ENCODE measurements around the gene SPAG16. TPM values are rescaled to one million over a fixed set of nuclear protein-coding genes. Genes with fewer than 3 reads are reported as not detected.

The SPAG16 gene
- total and polyA plus RNA-seq, 2 donors (not counting 1 experiment from before 2014, with no cell fraction given): 3.4 to 8.6 TPM

DNA sequence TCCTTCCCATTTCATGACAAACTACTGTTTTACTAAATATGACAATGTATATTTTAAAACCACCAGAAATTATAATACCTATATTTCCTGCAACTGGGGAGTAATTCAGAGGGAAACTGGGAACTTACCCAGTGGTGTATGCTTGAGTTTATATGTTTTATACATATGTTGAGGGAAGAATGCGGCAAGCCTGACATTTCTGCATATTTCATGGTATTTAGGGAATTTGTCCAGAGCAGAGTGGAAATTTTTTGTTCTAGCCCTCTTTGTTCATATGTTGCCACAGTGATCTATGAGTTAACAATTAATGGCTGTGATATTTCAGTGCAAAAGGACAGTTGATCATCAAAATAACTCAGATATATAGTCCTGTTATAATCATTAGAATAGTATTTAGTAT is 895.8 kb downstream of the SPAG16 start:
- Histone ChIP-seq H4K20me1 (ENCODE audit: control insufficient read depth, insufficient read depth, low read length, poor library complexity, severe bottlenecking) (no peaks in the 10 kb centered on the region), H3K4me1 (ENCODE audit: control insufficient read depth in 2 of 2, insufficient read depth in 2 of 2, low read length in 2 of 2) (no peaks in the 10 kb centered on the region), H3K27me3 (replicated peaks in 1 of 4; ENCODE audit: control extremely low read depth in 1 of 4, control insufficient read depth in 3 of 4, insufficient read depth in 4 of 4, low read length in 3 of 4) (no peaks in the 10 kb centered on the region), H3K36me3 (replicated peaks in 1 of 2; ENCODE audit: control extremely low read depth in 1 of 2, control insufficient read depth in 1 of 2, extremely low read depth in 1 of 2, insufficient read depth in 2 of 2, low read length in 1 of 2) (no peaks in the 10 kb centered on the region), H3K4me2 (replicated peaks; ENCODE audit: low read depth, low read length, poor library complexity, severe bottlenecking) (no peak overlapping the region), H3K4me3 (ENCODE audit: control extremely low read depth in 1 of 5, extremely low read depth in 1 of 5, insufficient read depth in 1 of 5, low read depth in 2 of 5, low read length in 4 of 5) (no peak overlapping the region), H3K27ac (ENCODE audit: low read length in 2 of 2) (no peak overlapping the region), H3K9me3 (ENCODE audit: control extremely low read depth in 1 of 3, control insufficient read depth in 2 of 3, insufficient read depth in 1 of 3, low read length in 2 of 3) (no peaks in the 10 kb centered on the region), H3K9ac (ENCODE audit: low read length) (no peak overlapping the region), H2AFZ (ENCODE audit: insufficient read depth, low read depth, low read length, poor library complexity, severe bottlenecking) (no peak overlapping the region), H3K79me2 (ENCODE audit: control insufficient read depth, insufficient read depth, low read length) (no peaks in the 10 kb centered on the region)
- H3K27me3 Mint-ChIP-seq: no peaks in the 10 kb centered on the region
- 83% methylated on average over 1 of the region's 1 CpG for WGBS (ENCODE audit: insufficient coverage)
- TF ChIP-seq, protein P1, sequence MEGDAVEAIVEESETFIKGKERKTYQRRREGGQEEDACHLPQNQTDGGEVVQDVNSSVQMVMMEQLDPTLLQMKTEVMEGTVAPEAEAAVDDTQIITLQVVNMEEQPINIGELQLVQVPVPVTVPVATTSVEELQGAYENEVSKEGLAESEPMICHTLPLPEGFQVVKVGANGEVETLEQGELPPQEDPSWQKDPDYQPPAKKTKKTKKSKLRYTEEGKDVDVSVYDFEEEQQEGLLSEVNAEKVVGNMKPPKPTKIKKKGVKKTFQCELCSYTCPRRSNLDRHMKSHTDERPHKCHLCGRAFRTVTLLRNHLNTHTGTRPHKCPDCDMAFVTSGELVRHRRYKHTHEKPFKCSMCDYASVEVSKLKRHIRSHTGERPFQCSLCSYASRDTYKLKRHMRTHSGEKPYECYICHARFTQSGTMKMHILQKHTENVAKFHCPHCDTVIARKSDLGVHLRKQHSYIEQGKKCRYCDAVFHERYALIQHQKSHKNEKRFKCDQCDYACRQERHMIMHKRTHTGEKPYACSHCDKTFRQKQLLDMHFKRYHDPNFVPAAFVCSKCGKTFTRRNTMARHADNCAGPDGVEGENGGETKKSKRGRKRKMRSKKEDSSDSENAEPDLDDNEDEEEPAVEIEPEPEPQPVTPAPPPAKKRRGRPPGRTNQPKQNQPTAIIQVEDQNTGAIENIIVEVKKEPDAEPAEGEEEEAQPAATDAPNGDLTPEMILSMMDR (IDR thresholded peaks at IDR 0.05): no peak
- TF ChIP-seq EZH2 (IDR thresholded peaks at IDR 0.05; ENCODE audit: borderline replicate concordance, insufficient read depth, low read depth, low read length, poor library complexity, severe bottlenecking): no peak
- ATAC-seq (ENCODE audit: low read depth) (no peak), DNase-seq (no peak)
- intact Hi-C loops (cut with micrococcal nuclease): no loop called here
- no peaks in the 10 kb centered on the region for H3K9me3 Mint-ChIP-seq (ENCODE audit: insufficient read depth)
- CTCF ChIA-PET: no interaction called here
- no peak overlapping the region for H3K27ac Mint-ChIP-seq
- no peaks in the 10 kb centered on the region for H3K4me1 Mint-ChIP-seq
- POLR2A ChIA-PET: no interaction called here
- H3K4me3 Mint-ChIP-seq: no peak overlapping the region

DNA sequence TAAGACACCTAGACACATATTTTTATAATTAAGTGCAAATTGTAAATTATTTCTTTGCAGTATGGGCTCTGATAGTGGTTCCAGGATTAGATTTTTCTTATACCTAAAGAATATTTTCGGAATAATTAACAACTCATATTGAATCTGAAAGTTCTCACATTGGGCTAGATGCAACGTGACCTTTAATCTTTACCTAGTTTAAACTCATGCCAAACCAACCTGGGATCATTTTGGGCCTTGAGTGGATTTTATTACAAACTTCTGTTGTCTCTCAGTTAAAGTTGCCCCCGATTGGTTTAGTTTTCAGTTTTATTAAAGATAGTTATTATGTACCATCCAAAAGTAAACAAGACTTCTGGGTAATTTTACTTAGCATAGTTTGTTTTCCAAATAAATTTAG is 896.4 kb downstream of the SPAG16 start:
- Histone ChIP-seq H2AFZ (ENCODE audit: insufficient read depth, low read depth, low read length, poor library complexity, severe bottlenecking) (no peak overlapping the region), H3K27ac (ENCODE audit: low read length in 2 of 2) (no peak overlapping the region), H3K36me3 (replicated peaks in 1 of 2; ENCODE audit: control extremely low read depth in 1 of 2, control insufficient read depth in 1 of 2, extremely low read depth in 1 of 2, insufficient read depth in 2 of 2, low read length in 1 of 2) (no peaks in the 10 kb centered on the region), H4K20me1 (ENCODE audit: control insufficient read depth, insufficient read depth, low read length, poor library complexity, severe bottlenecking) (no peaks in the 10 kb centered on the region), H3K27me3 (replicated peaks in 1 of 4; ENCODE audit: control extremely low read depth in 1 of 4, control insufficient read depth in 3 of 4, insufficient read depth in 4 of 4, low read length in 3 of 4) (no peaks in the 10 kb centered on the region), H3K9ac (ENCODE audit: low read length) (no peak overlapping the region), H3K79me2 (ENCODE audit: control insufficient read depth, insufficient read depth, low read length) (no peaks in the 10 kb centered on the region), H3K4me2 (replicated peaks; ENCODE audit: low read depth, low read length, poor library complexity, severe bottlenecking) (no peak overlapping the region), H3K4me1 (ENCODE audit: control insufficient read depth in 2 of 2, insufficient read depth in 2 of 2, low read length in 2 of 2) (no peaks in the 10 kb centered on the region), H3K4me3 (ENCODE audit: control extremely low read depth in 1 of 5, extremely low read depth in 1 of 5, insufficient read depth in 1 of 5, low read depth in 2 of 5, low read length in 4 of 5) (no peak overlapping the region), H3K9me3 (ENCODE audit: control extremely low read depth in 1 of 3, control insufficient read depth in 2 of 3, insufficient read depth in 1 of 3, low read length in 2 of 3) (no peaks in the 10 kb centered on the region)
- Mint-ChIP-seq H3K4me1 (no peaks in the 10 kb centered on the region), H3K27me3 (no peaks in the 10 kb centered on the region), H3K27ac (no peak overlapping the region), H3K9me3 (ENCODE audit: insufficient read depth) (no peaks in the 10 kb centered on the region), H3K4me3 (no peak overlapping the region)
- ATAC-seq (ENCODE audit: low read depth): no peak
- CTCF ChIA-PET: no interaction called here
- intact Hi-C loops (cut with micrococcal nuclease): no loop called here
- no CpG with 5 or more reads among the region's 3 CpGs for WGBS (ENCODE audit: insufficient coverage)
- DNase-seq: no peak
- POLR2A ChIA-PET: no interaction called here
- TF ChIP-seq EZH2 (IDR thresholded peaks at IDR 0.05; ENCODE audit: borderline replicate concordance, insufficient read depth, low read depth, low read length, poor library complexity, severe bottlenecking): no peak
- TF ChIP-seq, protein P1 (IDR thresholded peaks at IDR 0.05): no peak

All from B cell (primary cell).